Fibroblast of mammary gland (primary cell): Measurements from ENCODE around the gene FTL.
A peak's percentile ranks its signal among the peaks of the same experiment; 100 is the strongest.

Source experiments
- DNase-seq: peaks from one replicate; pipeline ENCODE4 v3.0.0-alpha.2; 2010; ENCODE audit warnings: low read depth
- H3K4me3 ChIP-seq: 2 replicates; pipeline ENCODE4 v1.5.1; 2011; ENCODE audit warnings: low read depth, mild to moderate bottlenecking, low read length, moderate library complexity; ENCODE audit not compliant: control insufficient read depth
- CTCF ChIP-seq: conservative IDR thresholded peaks from 2 replicates; pipeline ENCODE4 v1.5.1; 2011; ENCODE audit warnings: low read depth, low read length, inconsistent platforms; ENCODE audit not compliant: control insufficient read depth, insufficient read depth

FTL gene

GRCh38 chr19:48954595-48955307, 10.4 kb upstream of the FTL start, which contains the start of gene BAX:
BAX (plus strand) TSS chr19:48954875; CDS start chr19:48954929, 54 bp downstream.
- peak; percentile 96 for DNase-seq
- peak within 1 kb of the TSS; percentile 89 for H3K4me3 ChIP-seq
- no peak for TF ChIP-seq CTCF

GRCh38 chr19:48955308-48955958, 9.7 kb upstream of the FTL start:
- no peak for TF ChIP-seq CTCF
- no peak for DNase-seq
- peak overlapping the region; percentile 89 for H3K4me3 ChIP-seq

- no peak for DNase-seq
- TF ChIP-seq CTCF, result no peak
- H3K4me3 ChIP-seq, result no peak overlapping the region
Observed at GRCh38 chr19:48958006-48958405, 7.1 kb upstream of the FTL start.

- H3K4me3 ChIP-seq, result no peak overlapping the region
- DNase-seq, result no peak
- TF ChIP-seq CTCF, result no peak
Observed at GRCh38 chr19:48959341-48960239, 5.5 kb upstream of the FTL start.

- DNase-seq, result peak; percentile 20
- H3K4me3 ChIP-seq, result no peak overlapping the region
- no peak for TF ChIP-seq CTCF
Observed at GRCh38 chr19:48961051-48961649, 4.0 kb upstream of the FTL start.

- no peak for DNase-seq
- TF ChIP-seq CTCF, result no peak
- no peak overlapping the region for H3K4me3 ChIP-seq
Observed at GRCh38 chr19:48961673-48962028, 3.5 kb upstream of the FTL start.
